Measurements from ENCODE around the gene TMEM232.

- TF ChIP-seq CTCF (IDR thresholded peaks at IDR 0.05) (no peak), POLR2A (IDR thresholded peaks at IDR 0.05) (no peak)
Observed at GRCh38 chr5:110663525-110663924, 62.9 kb downstream of the TMEM232 start.
